ENCODE results near the gene GNA12.

Gene GNA12

DNA sequence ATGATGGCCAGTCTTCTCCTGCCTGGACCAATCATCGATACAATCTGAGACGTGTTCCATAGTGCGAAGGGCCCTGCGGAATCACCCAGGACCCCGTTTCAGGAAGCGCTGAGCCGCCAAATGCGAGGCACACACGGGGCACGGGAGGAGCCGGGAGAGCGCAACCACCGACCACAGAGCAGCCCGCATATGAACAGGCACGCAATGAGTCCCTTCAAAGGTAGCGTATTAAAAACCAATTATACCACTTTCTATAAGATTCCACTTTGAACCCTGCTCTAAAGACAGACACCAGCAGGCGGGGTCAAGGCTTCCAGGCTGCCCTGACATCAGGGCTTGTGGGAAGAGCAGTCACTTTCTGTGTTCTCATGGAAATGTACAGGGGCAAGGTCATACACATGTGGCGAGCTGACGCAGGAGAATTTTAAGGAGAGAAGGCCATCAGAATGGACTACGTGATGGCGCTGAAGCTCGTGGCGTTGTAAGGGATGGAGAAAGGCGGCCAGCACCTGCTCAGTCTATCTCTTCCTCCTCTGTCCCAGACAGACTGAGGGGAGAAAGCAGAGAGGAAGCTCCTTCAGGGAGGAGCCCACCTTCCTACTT is 109.9 kb downstream of the GNA12 start:
- TF ChIP-seq, protein P1, sequence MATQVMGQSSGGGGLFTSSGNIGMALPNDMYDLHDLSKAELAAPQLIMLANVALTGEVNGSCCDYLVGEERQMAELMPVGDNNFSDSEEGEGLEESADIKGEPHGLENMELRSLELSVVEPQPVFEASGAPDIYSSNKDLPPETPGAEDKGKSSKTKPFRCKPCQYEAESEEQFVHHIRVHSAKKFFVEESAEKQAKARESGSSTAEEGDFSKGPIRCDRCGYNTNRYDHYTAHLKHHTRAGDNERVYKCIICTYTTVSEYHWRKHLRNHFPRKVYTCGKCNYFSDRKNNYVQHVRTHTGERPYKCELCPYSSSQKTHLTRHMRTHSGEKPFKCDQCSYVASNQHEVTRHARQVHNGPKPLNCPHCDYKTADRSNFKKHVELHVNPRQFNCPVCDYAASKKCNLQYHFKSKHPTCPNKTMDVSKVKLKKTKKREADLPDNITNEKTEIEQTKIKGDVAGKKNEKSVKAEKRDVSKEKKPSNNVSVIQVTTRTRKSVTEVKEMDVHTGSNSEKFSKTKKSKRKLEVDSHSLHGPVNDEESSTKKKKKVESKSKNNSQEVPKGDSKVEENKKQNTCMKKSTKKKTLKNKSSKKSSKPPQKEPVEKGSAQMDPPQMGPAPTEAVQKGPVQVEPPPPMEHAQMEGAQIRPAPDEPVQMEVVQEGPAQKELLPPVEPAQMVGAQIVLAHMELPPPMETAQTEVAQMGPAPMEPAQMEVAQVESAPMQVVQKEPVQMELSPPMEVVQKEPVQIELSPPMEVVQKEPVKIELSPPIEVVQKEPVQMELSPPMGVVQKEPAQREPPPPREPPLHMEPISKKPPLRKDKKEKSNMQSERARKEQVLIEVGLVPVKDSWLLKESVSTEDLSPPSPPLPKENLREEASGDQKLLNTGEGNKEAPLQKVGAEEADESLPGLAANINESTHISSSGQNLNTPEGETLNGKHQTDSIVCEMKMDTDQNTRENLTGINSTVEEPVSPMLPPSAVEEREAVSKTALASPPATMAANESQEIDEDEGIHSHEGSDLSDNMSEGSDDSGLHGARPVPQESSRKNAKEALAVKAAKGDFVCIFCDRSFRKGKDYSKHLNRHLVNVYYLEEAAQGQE (IDR thresholded peaks at IDR 0.05; ENCODE audit: low read depth): no peak
- TF ChIP-seq TCF12 (IDR thresholded peaks at IDR 0.05; ENCODE audit: low read depth): no peak
- no peak for TF ChIP-seq TAF1 (IDR thresholded peaks at IDR 0.05; ENCODE audit: low read depth)
- TF ChIP-seq EP300 (IDR thresholded peaks at IDR 0.05; ENCODE audit: borderline replicate concordance): no peak

DNA sequence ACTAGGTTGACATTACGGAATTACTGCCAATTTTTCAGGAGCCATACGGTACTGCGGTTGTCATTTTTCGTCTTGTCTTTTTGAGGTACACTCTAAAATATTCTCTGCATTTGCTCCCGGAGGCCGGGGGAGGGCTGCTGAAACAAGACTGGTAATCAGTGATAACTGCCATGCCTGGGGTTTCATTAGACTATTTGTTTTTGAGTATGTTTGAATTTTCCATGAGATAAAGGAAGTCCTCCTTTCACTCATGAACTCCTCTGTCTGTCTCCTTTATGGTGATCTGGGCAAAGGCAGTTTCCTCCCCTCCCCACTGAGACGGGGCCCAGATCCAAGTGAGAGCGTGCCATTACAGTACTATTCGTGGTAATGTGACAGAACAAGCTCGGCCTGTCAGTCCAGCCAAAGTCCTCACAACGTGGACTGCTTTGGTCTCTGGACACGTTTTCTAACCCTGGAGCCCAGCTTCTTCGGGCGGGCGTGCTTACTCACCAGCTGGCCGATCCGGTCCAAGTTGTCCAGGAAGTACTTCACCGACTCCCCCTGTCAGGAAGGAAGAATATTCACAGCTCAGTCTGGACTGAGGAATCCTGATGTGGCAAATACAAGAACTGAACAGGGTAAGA is 111.0 kb downstream of the GNA12 start:
- TF ChIP-seq CREB1 (IDR thresholded peaks at IDR 0.05; ENCODE audit: low read depth): no peak
- no peak for TF ChIP-seq RAD21 (IDR thresholded peaks at IDR 0.05; ENCODE audit: low read depth)
- peak; percentile 53; the same call in 1 of the 2 replicates for TF ChIP-seq NFIC (IDR thresholded peaks at IDR 0.05)

DNA sequence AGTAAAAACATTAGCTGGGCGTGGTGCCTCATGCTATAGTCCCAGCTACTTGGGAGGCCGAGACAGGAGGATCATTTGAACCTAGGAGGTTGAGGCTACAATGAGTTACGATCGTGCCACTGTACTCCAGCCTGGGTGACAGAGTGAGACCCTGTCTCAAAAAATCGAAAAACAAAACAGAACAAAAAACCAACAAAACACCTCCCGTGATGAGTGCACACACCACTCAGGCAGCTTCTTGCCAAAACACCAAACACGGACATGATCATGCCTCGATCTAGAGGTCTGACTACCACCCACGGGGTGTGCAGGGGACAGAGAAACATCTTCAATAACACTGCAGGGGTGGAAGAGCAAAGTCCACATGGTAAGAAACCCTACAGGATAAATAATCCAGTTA is 111.7 kb downstream of the GNA12 start:
- TF ChIP-seq, protein P2, sequence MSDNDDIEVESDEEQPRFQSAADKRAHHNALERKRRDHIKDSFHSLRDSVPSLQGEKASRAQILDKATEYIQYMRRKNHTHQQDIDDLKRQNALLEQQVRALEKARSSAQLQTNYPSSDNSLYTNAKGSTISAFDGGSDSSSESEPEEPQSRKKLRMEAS (IDR thresholded peaks at IDR 0.05): no peak
- no peak for TF ChIP-seq EP300 (IDR thresholded peaks at IDR 0.05; ENCODE audit: borderline replicate concordance)
- no peak for TF ChIP-seq YY1 (IDR thresholded peaks at IDR 0.05; ENCODE audit: low read depth)
- TF ChIP-seq NFIC (IDR thresholded peaks at IDR 0.05): no peak
- TF ChIP-seq, protein P3, sequence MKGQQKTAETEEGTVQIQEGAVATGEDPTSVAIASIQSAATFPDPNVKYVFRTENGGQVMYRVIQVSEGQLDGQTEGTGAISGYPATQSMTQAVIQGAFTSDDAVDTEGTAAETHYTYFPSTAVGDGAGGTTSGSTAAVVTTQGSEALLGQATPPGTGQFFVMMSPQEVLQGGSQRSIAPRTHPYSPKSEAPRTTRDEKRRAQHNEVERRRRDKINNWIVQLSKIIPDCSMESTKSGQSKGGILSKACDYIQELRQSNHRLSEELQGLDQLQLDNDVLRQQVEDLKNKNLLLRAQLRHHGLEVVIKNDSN (IDR thresholded peaks at IDR 0.05): no peak
- no peak for TF ChIP-seq CEBPB (IDR thresholded peaks at IDR 0.05)
- no peak for TF ChIP-seq TEAD4 (IDR thresholded peaks at IDR 0.05)
- TF ChIP-seq TCF12 (IDR thresholded peaks at IDR 0.05; ENCODE audit: low read depth): no peak
- TF ChIP-seq, protein P1 (IDR thresholded peaks at IDR 0.05; ENCODE audit: low read depth): no peak
- no peak for TF ChIP-seq TAF1 (IDR thresholded peaks at IDR 0.05; ENCODE audit: low read depth)
- no peak for TF ChIP-seq CREB1 (IDR thresholded peaks at IDR 0.05; ENCODE audit: low read depth)
- TF ChIP-seq RAD21 (IDR thresholded peaks at IDR 0.05; ENCODE audit: low read depth): no peak

DNA sequence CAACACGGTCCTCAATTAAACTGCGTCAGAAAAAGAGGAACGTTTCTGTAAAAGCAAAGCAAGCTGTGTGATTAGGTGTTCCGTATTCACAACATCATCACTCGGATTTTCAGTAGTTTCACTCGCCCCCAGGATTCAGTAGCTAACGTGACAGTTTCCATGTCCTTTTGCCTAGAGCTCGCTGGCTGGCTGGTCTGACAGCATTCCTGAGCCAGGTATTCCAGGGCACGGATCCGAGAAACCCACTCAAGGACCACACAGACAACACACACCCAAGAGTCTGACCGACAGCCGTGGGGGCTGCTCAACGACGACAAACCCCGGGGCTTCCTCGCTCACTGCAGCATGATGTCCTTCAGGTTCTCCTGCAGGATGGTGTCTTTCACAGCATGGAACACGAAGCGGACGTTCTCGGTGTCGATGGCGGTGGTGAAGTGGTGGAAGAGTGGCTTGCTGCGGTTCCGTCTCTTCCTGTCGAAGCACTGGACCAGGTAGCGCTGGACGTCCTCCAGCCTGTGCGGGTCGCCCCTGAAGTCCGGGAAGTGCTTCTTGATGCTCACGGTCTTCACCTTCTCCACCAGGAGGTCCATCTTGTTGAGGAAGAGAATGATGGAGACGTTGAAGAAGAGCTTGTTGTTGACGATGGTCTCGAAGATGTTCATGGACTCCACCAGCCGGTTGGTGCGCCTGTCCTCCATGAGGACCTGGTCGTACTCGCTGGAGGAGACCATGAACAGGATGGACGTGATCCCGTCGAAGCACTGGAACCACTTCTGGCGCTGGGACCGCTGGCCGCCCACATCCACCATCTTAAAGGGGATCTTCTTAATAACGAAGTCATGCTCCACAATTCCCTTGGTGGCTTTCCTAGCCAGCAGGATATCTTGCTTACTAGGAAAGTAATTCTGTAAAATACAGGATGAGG is 113.0 kb downstream of the GNA12 start:
- TF ChIP-seq, protein P2 (IDR thresholded peaks at IDR 0.05): no peak
- no peak for TF ChIP-seq ZBTB7A (IDR thresholded peaks at IDR 0.05; ENCODE audit: low read depth)
- no peak for TF ChIP-seq TEAD4 (IDR thresholded peaks at IDR 0.05)
- TF ChIP-seq EGR1 (IDR thresholded peaks at IDR 0.05): no peak
- TF ChIP-seq EP300 (IDR thresholded peaks at IDR 0.05; ENCODE audit: borderline replicate concordance): no peak

DNA sequence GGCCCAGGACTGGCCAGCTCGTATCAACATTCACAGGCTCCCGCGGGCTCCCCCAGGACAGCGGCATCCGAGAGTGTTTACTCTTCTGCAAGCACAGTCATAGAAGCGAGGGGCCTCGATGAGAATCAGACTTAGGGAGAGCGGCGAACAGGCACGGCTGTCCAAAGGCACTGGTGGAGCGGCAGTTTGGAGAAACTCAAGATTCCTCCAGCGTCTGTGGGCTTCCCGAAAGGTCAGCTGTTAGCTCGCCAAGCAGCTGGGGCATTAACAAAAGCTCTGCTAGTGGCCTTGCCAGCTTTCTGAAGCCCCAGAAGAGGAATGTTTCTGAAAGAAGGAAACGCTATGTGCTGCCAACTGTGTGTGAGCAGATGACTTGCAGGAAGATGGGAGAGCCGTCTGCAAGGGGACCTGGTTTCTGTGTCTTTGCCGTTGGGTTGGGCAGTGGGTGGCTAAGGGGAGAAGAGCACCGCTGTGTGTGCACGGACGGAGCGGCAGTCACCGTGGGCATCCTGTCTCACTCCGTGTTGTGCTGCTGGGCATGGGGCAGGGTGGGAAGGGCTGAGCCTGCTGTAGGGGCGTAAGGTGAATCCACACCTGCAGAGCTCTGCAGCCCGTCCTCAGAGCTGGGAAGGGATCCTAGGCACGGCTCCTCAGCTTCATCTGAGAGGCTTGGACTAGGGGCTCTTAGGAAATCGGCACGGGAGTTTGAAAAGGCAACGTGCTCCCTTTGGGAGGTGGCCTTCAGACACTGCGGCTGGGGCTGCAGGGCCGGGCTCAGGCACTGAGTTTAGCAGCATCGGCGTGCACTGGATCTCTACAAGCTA is 114.0 kb downstream of the GNA12 start:
- no peak for TF ChIP-seq YY1 (IDR thresholded peaks at IDR 0.05; ENCODE audit: low read depth)
- no peak for TF ChIP-seq RAD21 (IDR thresholded peaks at IDR 0.05; ENCODE audit: low read depth)
- TF ChIP-seq, protein P2 (IDR thresholded peaks at IDR 0.05): no peak

Data from Ishikawa (cell line).